Hematopoietic multipotent progenitor cell treated with erythropoietin and hydrocortisone succinate and interleukin-3 and kit ligand, for 6 days (in vitro differentiated cells): ENCODE results near the gene RNU4-1.
"Not testable (repeated sequence)": the region's sequence is repeated elsewhere in the genome, so short reads cannot be mapped to it uniquely, and the experiment has no call there.

Experiments used
- DNase-seq: peaks from one replicate; pipeline ENCODE4 v3.0.0-alpha.2; 2015

The RNU4-1 gene

DNA sequence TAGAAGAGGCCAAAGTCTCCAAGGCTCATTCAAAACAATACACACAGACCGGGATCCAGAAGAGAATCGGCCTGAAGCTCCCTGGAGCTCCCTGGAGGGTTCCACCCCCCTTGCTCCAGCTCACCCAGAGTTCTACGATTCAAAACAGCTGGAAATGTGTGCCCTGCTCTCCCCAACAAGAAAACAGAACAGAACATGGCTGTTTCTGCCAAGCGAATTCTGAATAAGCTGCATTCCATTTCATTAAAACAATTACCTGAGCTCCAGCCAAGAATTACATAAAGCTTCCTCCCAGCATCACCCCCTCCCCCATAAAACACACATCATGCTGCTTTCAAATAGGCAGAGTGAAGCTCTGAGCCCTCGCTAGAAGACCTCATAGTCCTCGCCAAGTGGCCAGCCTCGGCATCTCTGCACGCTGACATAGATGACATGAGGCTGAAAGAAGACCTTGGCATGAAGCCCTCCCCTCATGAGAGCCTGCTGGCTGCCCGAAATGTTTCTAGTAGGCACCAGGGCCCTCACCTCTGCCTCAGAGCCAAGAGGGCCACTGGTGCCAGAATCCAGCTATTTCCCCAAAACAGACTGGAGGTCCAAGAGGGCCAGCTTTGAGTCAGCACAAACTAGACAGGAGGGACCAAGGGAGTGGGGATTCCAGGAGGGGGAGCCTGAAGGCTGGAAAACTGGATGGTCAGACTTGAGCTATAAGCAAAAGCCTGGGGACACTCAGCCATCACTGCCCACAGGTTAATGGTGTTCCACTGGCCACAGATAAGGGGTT lies 35.8 kb downstream of the RNU4-1 start:
- no peak for DNase-seq

- no peak for DNase-seq
These were observed 38.2 kb downstream of the RNU4-1 start for GRCh38 chr12:120254809-120255208.

DNA sequence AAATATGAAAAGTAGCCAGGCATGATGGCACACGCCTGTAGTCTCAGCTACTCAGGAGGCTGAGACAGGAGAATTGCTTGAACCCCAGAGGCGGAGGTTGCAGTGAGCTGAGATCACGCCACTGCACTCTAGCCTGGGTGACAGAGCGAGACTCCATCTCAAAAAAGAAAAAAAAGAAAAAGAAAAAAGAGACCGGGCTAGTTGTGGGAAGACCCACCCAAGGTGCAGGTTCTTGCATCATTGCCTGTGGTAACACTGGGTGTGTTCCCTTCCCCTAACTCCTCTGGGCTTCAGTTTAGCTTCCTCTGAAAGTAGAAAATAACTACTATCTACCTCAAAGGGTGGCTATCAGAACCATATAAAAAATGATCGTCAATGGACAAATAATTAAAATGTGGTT lies 39.7 kb downstream of the RNU4-1 start:
- DNase-seq = peak; percentile 61

DNA sequence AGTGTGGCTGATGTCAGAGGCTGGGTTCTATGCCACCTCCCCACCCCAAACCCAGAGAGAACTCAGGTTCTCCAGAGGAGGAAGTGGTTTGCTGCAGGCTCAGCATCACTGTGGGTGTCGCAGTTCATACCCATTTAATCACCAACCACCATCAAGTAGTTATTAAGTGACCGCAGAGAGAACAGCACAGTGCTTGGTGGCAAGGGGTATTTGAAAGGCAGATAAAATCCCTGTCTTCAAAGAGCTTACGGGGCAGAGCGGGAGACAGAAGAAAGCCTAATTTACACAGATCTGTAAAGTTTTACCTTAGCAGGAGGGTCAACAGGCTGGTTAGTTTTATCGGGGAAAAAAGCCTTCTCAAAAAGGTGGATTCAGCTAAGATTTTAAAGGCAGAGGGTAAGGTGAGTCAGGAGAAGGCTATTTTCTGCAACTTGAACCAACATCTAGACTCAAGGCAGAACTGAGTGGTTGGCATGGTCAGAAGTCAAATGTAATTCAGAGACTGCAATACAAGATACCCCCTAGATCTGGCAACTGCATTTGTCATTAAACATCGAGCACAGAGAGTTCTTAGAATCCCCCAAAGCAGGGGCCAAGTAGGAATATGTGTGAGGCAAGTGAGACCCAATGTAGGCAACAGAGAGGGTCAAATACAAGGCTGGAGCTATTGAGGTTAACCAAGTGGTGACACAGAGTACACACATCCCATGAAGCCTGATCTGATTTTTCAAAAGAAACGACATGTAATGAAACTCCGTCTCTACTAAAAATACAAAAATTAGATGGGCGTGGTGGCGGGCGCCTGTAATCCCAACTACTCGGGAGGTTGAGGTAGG lies 40.7 kb downstream of the RNU4-1 start:
- peak; percentile 85 for DNase-seq

DNA sequence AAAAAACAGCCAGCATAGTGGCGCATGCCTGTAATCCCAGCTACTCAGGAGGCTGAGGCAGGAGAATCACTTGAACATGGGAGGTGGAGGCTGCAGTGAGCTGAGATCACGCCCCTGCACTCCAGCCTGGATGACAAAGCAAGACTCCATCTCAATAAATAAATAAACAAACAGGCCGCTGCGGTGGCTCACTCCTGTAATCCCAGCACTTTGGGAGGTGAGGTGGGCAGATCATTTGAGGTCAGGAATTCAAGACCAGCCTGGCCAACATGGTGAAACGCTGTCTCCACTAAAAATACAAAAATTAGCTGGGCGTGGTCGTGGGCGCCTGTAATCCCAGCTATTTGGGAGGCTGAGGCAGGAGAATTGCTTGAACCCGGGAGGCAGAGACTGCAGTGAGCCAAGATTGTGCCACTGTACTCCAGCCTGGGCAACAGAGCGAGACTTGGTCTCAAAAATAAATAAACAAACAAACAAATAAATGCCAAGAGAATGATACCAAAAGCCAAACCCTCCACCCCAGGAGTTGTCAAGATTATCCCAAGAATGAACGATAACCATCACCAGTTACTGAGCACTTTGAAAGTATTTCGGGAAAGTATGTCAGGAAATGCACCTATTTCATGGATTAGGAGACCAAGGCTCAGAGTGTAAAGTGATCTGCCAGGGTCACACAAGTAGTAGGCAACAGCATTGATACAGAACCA lies 41.5 kb downstream of the RNU4-1 start:
- not testable (repeated sequence) for DNase-seq

GRCh38 chr12:120249875-120250795 lies 42.9 kb downstream of the RNU4-1 start:
- DNase-seq = peak; percentile 48

DNA sequence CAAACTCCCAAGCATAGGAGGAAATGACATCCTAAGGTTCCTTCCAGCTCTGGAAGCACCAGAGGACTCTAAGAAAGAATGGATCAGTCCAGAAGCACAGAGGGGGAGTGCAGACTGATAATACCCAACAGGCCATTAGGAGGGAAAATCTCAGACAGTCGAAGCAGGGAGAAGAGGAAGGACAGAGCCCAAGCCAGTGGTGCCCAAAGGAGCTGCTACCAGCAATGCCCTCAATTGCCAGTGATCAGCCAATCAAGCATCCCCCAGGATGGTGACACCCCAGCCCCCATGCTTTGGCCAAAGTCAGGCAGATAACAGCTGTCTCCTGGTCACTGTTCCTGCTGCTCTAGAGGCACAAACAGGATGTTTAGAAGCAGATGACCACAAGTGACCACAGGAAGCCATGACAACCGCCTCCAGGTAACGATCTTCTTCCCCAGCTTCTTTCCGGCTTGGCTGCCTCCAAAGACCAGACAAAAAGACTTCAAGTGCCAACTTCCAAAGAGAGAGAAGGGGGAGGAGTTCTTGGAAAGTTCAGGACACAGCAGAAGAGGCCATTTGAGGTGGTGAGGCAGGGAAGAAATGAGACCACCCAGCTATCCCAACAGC lies 43.7 kb downstream of the RNU4-1 start:
- peak; percentile 1 for DNase-seq

DNA sequence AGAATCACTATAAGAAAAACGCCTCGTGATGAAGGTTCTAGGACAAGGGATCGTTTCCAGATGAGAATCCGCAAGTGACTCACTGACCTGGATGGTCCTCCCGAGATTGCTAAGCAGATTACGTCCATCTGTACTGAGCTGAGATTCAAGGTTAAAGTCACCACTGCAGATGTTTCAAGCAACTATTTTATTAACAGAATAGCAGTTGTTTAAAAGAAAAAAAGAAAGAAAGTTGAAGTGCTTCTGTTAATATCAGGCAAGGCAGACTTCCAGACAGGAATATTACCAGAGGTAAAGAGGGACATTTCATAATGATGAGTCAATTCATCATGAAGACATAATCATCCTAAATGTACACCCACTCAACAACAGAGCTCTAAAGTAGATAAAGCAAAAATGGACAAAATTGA lies 45.4 kb downstream of the RNU4-1 start:
- peak; percentile 0 for DNase-seq

- DNase-seq = no peak
These were observed 45.9 kb downstream of the RNU4-1 start for GRCh38 chr12:120247183-120247582.

DNA sequence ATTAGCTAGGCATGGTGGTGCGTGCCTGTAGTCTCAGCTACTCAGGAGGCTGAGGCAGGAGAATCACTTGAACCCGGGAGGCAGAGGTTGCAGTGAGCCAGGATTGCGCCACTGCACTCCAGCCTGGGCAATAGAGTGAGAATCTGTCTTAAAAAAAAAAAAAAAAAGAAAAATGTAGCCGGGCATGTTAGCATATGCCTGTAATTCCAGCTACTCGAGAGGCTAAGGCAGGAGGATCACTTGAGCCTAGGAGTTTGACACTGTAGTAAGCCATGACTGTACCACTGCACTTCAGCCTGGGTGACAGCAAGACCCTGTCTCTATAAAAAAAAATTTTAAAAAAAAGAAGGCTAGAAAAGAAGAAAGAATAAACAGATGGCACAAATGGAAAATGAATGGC lies 46.3 kb downstream of the RNU4-1 start:
- not testable (repeated sequence) for DNase-seq
